SK-N-SH (cell line): ENCODE results near the gene PDE4D.

Source experiments
- CTCF ChIP-seq: fragments of 200-600 bp; sonication (generic); IDR thresholded peaks from 2 replicates; pipeline ENCODE4 v1.6.1; 2017; ENCODE audit warnings: antibody characterized with exemption, mild to moderate bottlenecking, moderate library complexity
- MAX ChIP-seq: IDR thresholded peaks from 2 replicates; pipeline ENCODE4 v1.4.0; 2012; ENCODE audit warnings: low read depth
- POLR2AphosphoS5 ChIP-seq: IDR thresholded peaks from 2 replicates; pipeline ENCODE4 v1.6.1; 2012; ENCODE audit warnings: low read depth, low read length
- RAD21 ChIP-seq: IDR thresholded peaks from 2 replicates; pipeline ENCODE4 v1.6.1; 2012; ENCODE audit warnings: mild to moderate bottlenecking, low read length

GRCh38 chr5:59722874-59723273, 170.7 kb downstream of the PDE4D start:
- TF ChIP-seq POLR2AphosphoS5: no peak
- TF ChIP-seq CTCF: no peak
- no peak for TF ChIP-seq RAD21
- no peak for TF ChIP-seq MAX
